ENCODE measurements around the gene HBP1.

GRCh38 chr7:107128748-107129147 is 40.1 kb upstream of the HBP1 start:
- TF ChIP-seq CTCF (IDR thresholded peaks at IDR 0.05; ENCODE audit: insufficient read depth, low read length) (no peak), SPI1 (IDR thresholded peaks at IDR 0.05; ENCODE audit: borderline replicate concordance, low read depth) (no peak), POLR2AphosphoS5 (IDR thresholded peaks at IDR 0.05; ENCODE audit: low read depth) (no peak), GABPA (IDR thresholded peaks at IDR 0.05; ENCODE audit: low read depth) (no peak), REST (IDR thresholded peaks at IDR 0.05; ENCODE audit: insufficient replicate concordance, low read depth) (no peak)

Data from HL-60 (cell line).